Ishikawa (cell line): ENCODE measurements around the gene SYNE1.

Source experiments
- CEBPB ChIP-seq: IDR thresholded peaks from 2 replicates; pipeline ENCODE4 v1.6.1; 2012
- CREB1 ChIP-seq: IDR thresholded peaks from 2 replicates; pipeline ENCODE4 v1.6.1; 2012; ENCODE audit warnings: low read depth
- EGR1 ChIP-seq: IDR thresholded peaks from 2 replicates; pipeline ENCODE4 v1.6.1; 2012
- EP300 ChIP-seq: IDR thresholded peaks from 2 replicates; pipeline ENCODE4 v1.6.1; 2012; ENCODE audit warnings: borderline replicate concordance
- FOXM1 ChIP-seq: IDR thresholded peaks from 2 replicates; pipeline ENCODE4 v1.6.1; 2012; ENCODE audit warnings: low read depth, borderline replicate concordance
- MAX ChIP-seq: IDR thresholded peaks from 2 replicates; pipeline ENCODE4 v1.6.1; 2012
- NFIC ChIP-seq: IDR thresholded peaks from 2 replicates; pipeline ENCODE4 v1.6.1; 2012
- RAD21 ChIP-seq: IDR thresholded peaks from 2 replicates; pipeline ENCODE4 v1.6.1; 2012; ENCODE audit warnings: low read depth
- REST ChIP-seq: IDR thresholded peaks from 2 replicates; pipeline ENCODE4 v1.6.1; 2012; ENCODE audit warnings: low read depth, mild to moderate bottlenecking
- TAF1 ChIP-seq: IDR thresholded peaks from 2 replicates; pipeline ENCODE4 v1.6.1; 2012; ENCODE audit warnings: low read depth, mild to moderate bottlenecking
- USF1 ChIP-seq: IDR thresholded peaks from 2 replicates; pipeline ENCODE4 v1.6.1; 2012
- ZBTB7A ChIP-seq: IDR thresholded peaks from 2 replicates; pipeline ENCODE4 v1.6.1; 2012; ENCODE audit warnings: low read depth

- TF ChIP-seq CEBPB: no peak
- no peak for TF ChIP-seq ZBTB7A
- no peak for TF ChIP-seq CREB1
- no peak for TF ChIP-seq MAX
- TF ChIP-seq RAD21: no peak
- TF ChIP-seq TAF1: no peak
- TF ChIP-seq FOXM1: no peak
- no peak for TF ChIP-seq EP300
- TF ChIP-seq REST: no peak
- TF ChIP-seq USF1: no peak
- no peak for TF ChIP-seq EGR1
- TF ChIP-seq NFIC: no peak
Measured at GRCh38 chr6:152292555-152292954, 344.6 kb downstream of the SYNE1 start.
